ENCODE results near the gene C19orf67. TPM values are rescaled to one million over a fixed set of nuclear protein-coding genes. Genes with fewer than 3 reads are reported as not detected.

C19orf67 gene
- polyA plus RNA-seq, 1 donor (not counting 4 experiments of a cell fraction or from before 2014, with no cell fraction given) = not detected

- no peaks in the 10 kb centered on the region for H4K20me1 ChIP-seq (ENCODE audit: control insufficient read depth, extremely low read depth, insufficient read depth, low read length)
- H2AFZ ChIP-seq (ENCODE audit: control insufficient read depth, low read length) = no peak overlapping the region
- H3K27me3 ChIP-seq (ENCODE audit: control insufficient read depth, extremely low read depth, insufficient read depth, low read length) = peaks cover 43% of the 10 kb centered on the region
- no peak overlapping the region for H3K27ac ChIP-seq (ENCODE audit: control insufficient read depth, insufficient read depth, low read length)
- dilution Hi-C loops (cut with MboI; ENCODE audit: extremely low pct_ligation_motif_present, low sequenced_read_pairs) = no loop called here
- FAIRE-seq = no peak
- TF ChIP-seq EZH2 (IDR thresholded peaks at IDR 0.05; ENCODE audit: low read length) = no peak
- TF ChIP-seq, protein P1, sequence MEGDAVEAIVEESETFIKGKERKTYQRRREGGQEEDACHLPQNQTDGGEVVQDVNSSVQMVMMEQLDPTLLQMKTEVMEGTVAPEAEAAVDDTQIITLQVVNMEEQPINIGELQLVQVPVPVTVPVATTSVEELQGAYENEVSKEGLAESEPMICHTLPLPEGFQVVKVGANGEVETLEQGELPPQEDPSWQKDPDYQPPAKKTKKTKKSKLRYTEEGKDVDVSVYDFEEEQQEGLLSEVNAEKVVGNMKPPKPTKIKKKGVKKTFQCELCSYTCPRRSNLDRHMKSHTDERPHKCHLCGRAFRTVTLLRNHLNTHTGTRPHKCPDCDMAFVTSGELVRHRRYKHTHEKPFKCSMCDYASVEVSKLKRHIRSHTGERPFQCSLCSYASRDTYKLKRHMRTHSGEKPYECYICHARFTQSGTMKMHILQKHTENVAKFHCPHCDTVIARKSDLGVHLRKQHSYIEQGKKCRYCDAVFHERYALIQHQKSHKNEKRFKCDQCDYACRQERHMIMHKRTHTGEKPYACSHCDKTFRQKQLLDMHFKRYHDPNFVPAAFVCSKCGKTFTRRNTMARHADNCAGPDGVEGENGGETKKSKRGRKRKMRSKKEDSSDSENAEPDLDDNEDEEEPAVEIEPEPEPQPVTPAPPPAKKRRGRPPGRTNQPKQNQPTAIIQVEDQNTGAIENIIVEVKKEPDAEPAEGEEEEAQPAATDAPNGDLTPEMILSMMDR (optimal IDR thresholded peaks at IDR 0.05 in 1 of 3, IDR thresholded peaks at IDR 0.05 in 1 of 3, conservative IDR thresholded peaks at IDR 0.05 in 1 of 3; ENCODE audit: extremely low read depth in 1 of 3, insufficient read depth in 2 of 3, low read length in 3 of 3) = peak; percentile 71 to 95 (median 81)
- H3K9me1 ChIP-seq (ENCODE audit: control insufficient read depth, extremely low read depth, insufficient read depth, low read length) = no peaks in the 10 kb centered on the region
- H3K4me3 ChIP-seq (ENCODE audit: control insufficient read depth in 2 of 3, extremely low read depth in 1 of 3, insufficient read depth in 2 of 3, low read depth in 1 of 3, low read length in 3 of 3) = no peak overlapping the region
- no peak overlapping the region for H3K9ac ChIP-seq (ENCODE audit: control insufficient read depth, extremely low read depth, insufficient read depth, low read length)
- DNase-seq (ENCODE audit: low read depth, low spot score) = no peak
- no peak overlapping the region for H3K4me2 ChIP-seq (ENCODE audit: control insufficient read depth, extremely low read depth, insufficient read depth, low read depth, low read length)
- no peaks in the 10 kb centered on the region for H3K36me3 ChIP-seq (ENCODE audit: control insufficient read depth in 2 of 2, extremely low read depth in 1 of 2, insufficient read depth in 2 of 2, low read length in 2 of 2)
- H3K9me3 ChIP-seq (ENCODE audit: control insufficient read depth, low read depth, low read length) = no peaks in the 10 kb centered on the region
- H3K4me1 ChIP-seq (ENCODE audit: control insufficient read depth, extremely low read depth, insufficient read depth, low read length) = no peaks in the 10 kb centered on the region
- no peaks in the 10 kb centered on the region for H3K79me2 ChIP-seq (ENCODE audit: control insufficient read depth, insufficient read depth, low read length)
Observed at GRCh38 chr19:14059093-14059480, 26.5 kb downstream of the C19orf67 start.

DNA sequence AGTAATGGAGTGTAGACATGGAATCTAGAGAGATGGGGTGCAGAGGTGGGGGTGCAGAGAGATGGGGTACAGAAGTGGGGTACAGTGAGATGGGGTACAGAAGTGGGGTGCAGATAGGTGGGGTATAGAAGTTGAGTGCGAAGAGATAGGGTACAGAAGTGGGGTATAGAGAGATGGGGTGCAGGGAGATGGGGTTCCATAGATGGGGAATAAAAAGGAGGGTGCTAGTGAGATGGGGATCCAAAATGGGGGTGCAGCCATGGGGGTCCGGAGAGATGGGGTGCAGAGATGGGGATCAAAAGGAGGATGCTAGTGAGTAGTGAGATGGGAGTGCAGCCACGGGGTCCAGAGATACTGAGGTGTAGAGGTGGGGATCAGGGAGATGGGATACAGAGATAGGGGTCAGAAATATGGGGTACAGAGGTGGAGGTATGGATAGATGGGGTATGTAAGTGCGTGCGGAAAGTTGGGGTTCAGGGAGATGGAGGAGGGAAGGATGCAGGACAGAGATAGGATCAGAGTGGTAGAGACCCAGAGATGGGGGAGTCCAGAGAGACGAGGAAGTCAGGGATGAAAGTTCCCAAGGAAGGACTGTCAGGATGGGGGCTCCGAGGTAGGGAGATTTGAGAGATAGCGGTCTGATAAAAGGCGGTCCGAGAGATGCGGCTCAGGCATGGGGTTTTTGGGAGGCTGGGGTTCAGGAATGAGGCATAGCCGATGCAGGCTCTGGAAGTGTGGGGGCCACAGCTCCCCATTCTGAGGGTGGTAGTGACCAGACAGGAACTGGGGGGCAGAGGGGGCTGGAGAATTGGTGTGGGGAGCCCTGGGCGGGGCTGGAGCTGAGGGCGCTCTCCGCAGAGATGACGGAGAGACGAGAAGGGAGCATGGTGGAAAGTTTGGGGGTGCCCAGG is 27.1 kb downstream of the C19orf67 start:
- peaks cover 43% of the 10 kb centered on the region for H3K27me3 ChIP-seq (ENCODE audit: control insufficient read depth, extremely low read depth, insufficient read depth, low read length)
- no peak overlapping the region for H3K27ac ChIP-seq (ENCODE audit: control insufficient read depth, insufficient read depth, low read length)
- no peak overlapping the region for H3K9ac ChIP-seq (ENCODE audit: control insufficient read depth, extremely low read depth, insufficient read depth, low read length)
- H3K79me2 ChIP-seq (ENCODE audit: control insufficient read depth, insufficient read depth, low read length) = no peaks in the 10 kb centered on the region
- no peaks in the 10 kb centered on the region for H4K20me1 ChIP-seq (ENCODE audit: control insufficient read depth, extremely low read depth, insufficient read depth, low read length)
- TF ChIP-seq EZH2 (IDR thresholded peaks at IDR 0.05; ENCODE audit: low read length) = peak; percentile 18
- TF ChIP-seq, protein P1 (optimal IDR thresholded peaks at IDR 0.05 in 1 of 3, IDR thresholded peaks at IDR 0.05 in 1 of 3, conservative IDR thresholded peaks at IDR 0.05 in 1 of 3; ENCODE audit: extremely low read depth in 1 of 3, insufficient read depth in 2 of 3, low read length in 3 of 3) = no peak
- H2AFZ ChIP-seq (ENCODE audit: control insufficient read depth, low read length) = no peak overlapping the region
- H3K4me1 ChIP-seq (ENCODE audit: control insufficient read depth, extremely low read depth, insufficient read depth, low read length) = no peaks in the 10 kb centered on the region
- peak overlapping the region; percentile 27 for H3K4me2 ChIP-seq (ENCODE audit: control insufficient read depth, extremely low read depth, insufficient read depth, low read depth, low read length)
- H3K36me3 ChIP-seq (ENCODE audit: control insufficient read depth in 2 of 2, extremely low read depth in 1 of 2, insufficient read depth in 2 of 2, low read length in 2 of 2) = no peaks in the 10 kb centered on the region
- no peaks in the 10 kb centered on the region for H3K9me1 ChIP-seq (ENCODE audit: control insufficient read depth, extremely low read depth, insufficient read depth, low read length)
- FAIRE-seq (no peak), DNase-seq (ENCODE audit: low read depth, low spot score) (no peak)
- no peaks in the 10 kb centered on the region for H3K9me3 ChIP-seq (ENCODE audit: control insufficient read depth, low read depth, low read length)
- dilution Hi-C loops (cut with MboI; ENCODE audit: extremely low pct_ligation_motif_present, low sequenced_read_pairs) = no loop called here
- H3K4me3 ChIP-seq (ENCODE audit: control insufficient read depth in 2 of 3, extremely low read depth in 1 of 3, insufficient read depth in 2 of 3, low read depth in 1 of 3, low read length in 3 of 3) = no peak overlapping the region

Measured in keratinocyte (primary cell).